Suprapubic skin (tissue), 4 donors: ENCODE results near the gene GRB10. TPM values are rescaled to one million over a fixed set of nuclear protein-coding genes. Genes with fewer than 3 reads are reported as not detected.

Experiments used
- DNase-seq, 2 donors: peaks; one replicate each; pipeline ENCODE4 v3.0.0-alpha.2; 2019; ENCODE audit warnings: low spot score in 2 of 2
- H3K27ac ChIP-seq: fragments of 200-600 bp; sonication (generic); one replicate; pipeline ENCODE4 v1.5.1; 2019
- H3K27me3 ChIP-seq: fragments of 200-600 bp; sonication (generic); one replicate; pipeline ENCODE4 v1.5.1; 2019
- H3K36me3 ChIP-seq: fragments of 200-600 bp; sonication (generic); one replicate; pipeline ENCODE4 v1.5.1; 2019
- H3K4me1 ChIP-seq: fragments of 200-600 bp; sonication (generic); one replicate; pipeline ENCODE4 v1.5.1; 2019
- H3K4me3 ChIP-seq: fragments of 200-600 bp; sonication (generic); one replicate; pipeline ENCODE4 v1.5.1; 2019; ENCODE audit warnings: mild to moderate bottlenecking
- H3K9me3 ChIP-seq: fragments of 200-600 bp; sonication (generic); one replicate; pipeline ENCODE4 v1.5.1; 2019
- CTCF ChIP-seq, 2 donors: fragments of 200-600 bp in 1 of 2; fragments of 450-650 bp in 1 of 2; sonication (generic) in 1 of 2; IDR thresholded peaks; one replicate each; pipeline ENCODE4 v1.5.1; 2016 to 2019; ENCODE audit warnings: antibody characterized with exemption in 2 of 2, mild to moderate bottlenecking in 1 of 2, moderate library complexity in 1 of 2
- EP300 ChIP-seq: sonication (generic); formaldehyde crosslinking; IDR thresholded peaks from one replicate; pipeline ENCODE4 v1.6.1; 2017; ENCODE audit warnings: antibody characterized with exemption
- POLR2A ChIP-seq, 2 donors: fragments of 450-650 bp; IDR thresholded peaks; one replicate each; pipeline ENCODE4 v1.6.1; 2017; ENCODE audit warnings: antibody characterized with exemption in 2 of 2, mild to moderate bottlenecking in 2 of 2, moderate library complexity in 2 of 2
- POLR2AphosphoS5 ChIP-seq, 3 donors: sonication (generic); formaldehyde crosslinking; IDR thresholded peaks; one replicate each; pipeline ENCODE4 v1.6.1; 2017; ENCODE audit warnings: antibody characterized with exemption in 3 of 3
- WGBS: methylation state at CpG from one replicate; pipeline ENCODE4 v1.1.5; 2018; 5-methylcytosine and 5-hydroxymethylcytosine counted together
- total RNA-seq, 4 donors: library from RNA; depleted of rRNA; stranded (reverse); fragments of >200 nt; gene quantifications; one replicate each; pipeline ENCODE4 v1.1.0, GENCODE V29; 2016

Gene GRB10
- total RNA-seq, 4 donors from 2014 or later = 7.8 to 56.2 (median 11.5) TPM

- no peak for DNase-seq
- H3K9me3 ChIP-seq = no peaks in the 10 kb centered on the region
Observed at GRCh38 chr7:50543776-50544442, 238.8 kb downstream of the GRB10 start.

GRCh38 chr7:50542132-50542531, 240.6 kb downstream of the GRB10 start:
- Histone ChIP-seq H3K27ac (no peak overlapping the region), H3K4me3 (no peak overlapping the region), H3K9me3 (no peaks in the 10 kb centered on the region), H3K27me3 (no peaks in the 10 kb centered on the region), H3K4me1 (no peaks in the 10 kb centered on the region), H3K36me3 (no peaks in the 10 kb centered on the region)
- 68% methylated on average over 11 of the region's 11 CpGs for WGBS
- TF ChIP-seq POLR2AphosphoS5 (IDR thresholded peaks at IDR 0.05) (no peak), POLR2A (IDR thresholded peaks at IDR 0.05) (no peak), CTCF (IDR thresholded peaks at IDR 0.05) (no peak), EP300 (no peak)
- DNase-seq = no peak

More at GRCh38 chr7:50543776-50544442, 238.8 kb downstream of the GRB10 start:
- Histone ChIP-seq H3K27ac (no peak overlapping the region), H3K36me3 (no peaks in the 10 kb centered on the region), H3K4me3 (no peak overlapping the region), H3K27me3 (no peaks in the 10 kb centered on the region), H3K4me1 (no peaks in the 10 kb centered on the region)
- no peak for TF ChIP-seq CTCF (IDR thresholded peaks at IDR 0.05)
- TF ChIP-seq EP300 = no peak
- no peak for TF ChIP-seq POLR2A (IDR thresholded peaks at IDR 0.05)
- TF ChIP-seq POLR2AphosphoS5 (IDR thresholded peaks at IDR 0.05) = no peak
- WGBS = 89% methylated on average over 18 of the region's 18 CpGs

- H3K9me3 ChIP-seq = no peaks in the 10 kb centered on the region
- no peaks in the 10 kb centered on the region for H3K27me3 ChIP-seq
- H3K4me1 ChIP-seq = no peaks in the 10 kb centered on the region
- DNase-seq = no peak
- TF ChIP-seq POLR2A (IDR thresholded peaks at IDR 0.05) = no peak
- no peak overlapping the region for H3K27ac ChIP-seq
- WGBS = 94% methylated on average over 7 of the region's 9 CpGs
- H3K4me3 ChIP-seq = no peak overlapping the region
- H3K36me3 ChIP-seq = no peaks in the 10 kb centered on the region
Observed at GRCh38 chr7:50540785-50541579, 241.7 kb downstream of the GRB10 start.

Other genes with a start within 250 kb of the GRB10 start
- 1 to 10 TPM in 2 of 4 donors, not detected in 2; 1.6 to 3.6 TPM for gene DDC, start 217.5 kb downstream of the GRB10 start, total RNA-seq